Loucy (cell line): Measurements from ENCODE around the gene CLDN15.

Source experiments
- EZH2phosphoT487 ChIP-seq: fragments of 200-600 bp; IDR thresholded peaks from 2 replicates; pipeline ENCODE4 v1.6.1; 2018; ENCODE audit warnings: antibody characterized with exemption, mild to moderate bottlenecking, moderate library complexity, borderline replicate concordance
- TF ChIP-seq, protein P1 (sequence below): fragments of 200-600 bp; sonication (generic); conservative IDR thresholded peaks from 2 replicates; pipeline ENCODE4 v1.5.1; 2014; ENCODE audit warnings: mild to moderate bottlenecking, antibody characterized with exemption, low read length

DNA sequence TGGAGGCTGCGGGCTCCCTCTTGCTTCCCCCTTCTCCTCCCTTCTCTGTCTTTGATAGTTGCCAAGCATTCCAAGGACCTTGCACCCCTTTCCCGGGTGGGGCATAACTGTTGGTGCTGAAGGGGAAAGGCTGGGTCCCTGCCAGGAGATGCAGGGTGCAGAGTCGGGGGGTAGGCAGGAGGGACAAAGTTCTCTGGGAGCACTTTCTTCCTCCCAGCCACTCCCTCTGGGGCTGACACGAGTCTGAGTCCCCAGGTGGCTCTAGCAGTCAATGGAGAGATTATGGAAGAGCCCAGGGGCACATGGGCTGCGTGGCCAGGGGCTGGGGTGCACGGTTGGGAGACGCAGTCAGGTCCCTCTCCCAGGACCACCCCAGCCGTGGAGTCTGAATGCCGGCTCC is 2.1 kb downstream of the CLDN15 start:
- TF ChIP-seq, protein P1, sequence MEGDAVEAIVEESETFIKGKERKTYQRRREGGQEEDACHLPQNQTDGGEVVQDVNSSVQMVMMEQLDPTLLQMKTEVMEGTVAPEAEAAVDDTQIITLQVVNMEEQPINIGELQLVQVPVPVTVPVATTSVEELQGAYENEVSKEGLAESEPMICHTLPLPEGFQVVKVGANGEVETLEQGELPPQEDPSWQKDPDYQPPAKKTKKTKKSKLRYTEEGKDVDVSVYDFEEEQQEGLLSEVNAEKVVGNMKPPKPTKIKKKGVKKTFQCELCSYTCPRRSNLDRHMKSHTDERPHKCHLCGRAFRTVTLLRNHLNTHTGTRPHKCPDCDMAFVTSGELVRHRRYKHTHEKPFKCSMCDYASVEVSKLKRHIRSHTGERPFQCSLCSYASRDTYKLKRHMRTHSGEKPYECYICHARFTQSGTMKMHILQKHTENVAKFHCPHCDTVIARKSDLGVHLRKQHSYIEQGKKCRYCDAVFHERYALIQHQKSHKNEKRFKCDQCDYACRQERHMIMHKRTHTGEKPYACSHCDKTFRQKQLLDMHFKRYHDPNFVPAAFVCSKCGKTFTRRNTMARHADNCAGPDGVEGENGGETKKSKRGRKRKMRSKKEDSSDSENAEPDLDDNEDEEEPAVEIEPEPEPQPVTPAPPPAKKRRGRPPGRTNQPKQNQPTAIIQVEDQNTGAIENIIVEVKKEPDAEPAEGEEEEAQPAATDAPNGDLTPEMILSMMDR, result no peak
- no peak for TF ChIP-seq EZH2phosphoT487
